GM19328 (cell line): ENCODE measurements around the gene DNMT1.
A peak's percentile ranks its signal among the peaks of the same experiment; 100 is the strongest.
"Not testable (repeated sequence)": the region's sequence is repeated elsewhere in the genome, so short reads cannot be mapped to it uniquely, and the experiment has no call there.

Experiments
- ATAC-seq: cut with Tn5 transposase; IDR thresholded peaks from one replicate; pipeline ENCODE4 v1.9.1; 2021; ENCODE audit warnings: mild to moderate bottlenecking, moderate library complexity; ENCODE audit not compliant: unreplicated experiment

Gene DNMT1

GRCh38 chr19:10222201-10222890, 27.6 kb upstream of the DNMT1 start:
- no peak for ATAC-seq

- ATAC-seq = no peak
These were observed 25.9 kb upstream of the DNMT1 start for GRCh38 chr19:10220695-10221094.

GRCh38 chr19:10219678-10220077, 24.9 kb upstream of the DNMT1 start:
- no peak for ATAC-seq

DNA sequence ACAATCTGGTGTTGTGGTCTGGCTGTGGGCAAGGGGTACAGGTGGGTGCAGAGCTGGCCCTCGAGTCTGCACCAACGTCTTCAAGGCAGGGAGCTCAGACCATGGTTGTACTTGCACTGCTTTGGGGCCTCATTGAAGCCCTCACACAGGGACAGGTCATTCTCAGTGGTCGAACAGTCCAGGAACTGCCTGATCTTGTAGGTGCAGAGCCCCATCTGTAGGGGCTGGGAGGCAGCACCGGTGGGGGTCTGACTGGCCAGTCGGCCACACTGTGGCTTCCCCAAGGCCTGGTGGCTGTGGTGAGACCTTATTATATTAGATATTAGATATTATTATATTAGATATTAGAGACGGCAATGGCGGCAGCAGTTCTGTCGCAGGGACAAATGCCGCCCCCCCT, 22.3 kb upstream of the DNMT1 start:
- no peak for ATAC-seq

DNA sequence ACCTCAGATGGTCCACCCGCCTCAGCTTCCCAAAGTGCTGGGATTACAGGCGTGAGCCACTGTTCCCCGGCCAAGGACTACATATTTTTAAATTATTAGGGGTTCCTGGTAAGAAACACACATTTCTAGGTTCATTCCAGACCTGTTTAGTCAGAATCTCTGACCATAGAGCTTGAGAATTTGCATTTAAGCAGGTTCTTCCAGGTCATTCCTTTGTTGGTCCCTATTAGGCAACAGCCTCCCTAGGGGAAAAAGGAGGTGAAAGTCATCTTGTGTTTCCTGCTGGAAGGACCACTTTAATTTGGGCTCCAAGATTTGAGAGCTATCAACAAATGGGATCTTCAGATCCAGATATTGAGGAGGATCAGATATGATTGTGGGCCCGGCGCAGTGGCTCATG, 20.0 kb upstream of the DNMT1 start:
- no peak for ATAC-seq

DNA sequence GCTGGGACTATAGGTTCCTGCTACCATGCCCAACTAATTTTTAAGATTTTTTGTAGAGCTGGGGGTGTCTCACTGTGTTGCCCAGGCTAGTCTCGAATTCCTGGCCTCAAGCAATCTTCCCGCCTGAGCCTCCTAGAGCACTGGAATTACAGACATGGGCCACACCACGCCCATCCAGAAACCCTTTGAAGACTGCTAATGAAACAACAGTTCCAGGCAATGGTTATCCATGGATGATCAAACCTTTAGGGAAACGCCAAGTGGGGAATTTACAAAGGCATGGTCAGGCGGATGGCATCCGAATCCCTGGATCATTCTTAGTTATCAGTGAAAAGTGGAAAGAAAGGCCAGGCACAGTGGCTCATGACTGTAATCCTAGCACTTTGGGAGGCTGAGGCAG, 16.9 kb upstream of the DNMT1 start:
- ATAC-seq = no peak

- no peak for ATAC-seq
These were observed 16.3 kb upstream of the DNMT1 start for GRCh38 chr19:10211061-10211460.

DNA sequence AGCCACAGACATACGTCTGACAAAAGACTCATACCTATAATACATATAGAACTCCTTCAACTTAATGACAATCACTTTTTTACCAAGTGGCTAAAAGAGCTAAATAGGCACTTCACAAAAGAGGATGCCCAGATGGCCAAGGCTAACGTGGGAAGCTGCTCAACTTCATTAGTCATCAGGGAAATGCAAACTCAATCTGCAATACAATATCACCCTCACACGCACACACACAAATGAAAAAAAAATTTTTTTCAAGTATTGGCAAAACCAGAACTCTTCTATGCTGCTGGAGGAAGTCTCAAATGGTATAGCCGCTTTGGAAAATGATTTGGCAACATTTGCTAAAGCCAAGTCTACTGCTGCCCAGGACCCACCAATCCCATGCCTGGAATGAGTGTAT, 14.6 kb upstream of the DNMT1 start:
- ATAC-seq = no peak

GRCh38 chr19:10207026-10207425, 12.3 kb upstream of the DNMT1 start:
- no peak for ATAC-seq

DNA sequence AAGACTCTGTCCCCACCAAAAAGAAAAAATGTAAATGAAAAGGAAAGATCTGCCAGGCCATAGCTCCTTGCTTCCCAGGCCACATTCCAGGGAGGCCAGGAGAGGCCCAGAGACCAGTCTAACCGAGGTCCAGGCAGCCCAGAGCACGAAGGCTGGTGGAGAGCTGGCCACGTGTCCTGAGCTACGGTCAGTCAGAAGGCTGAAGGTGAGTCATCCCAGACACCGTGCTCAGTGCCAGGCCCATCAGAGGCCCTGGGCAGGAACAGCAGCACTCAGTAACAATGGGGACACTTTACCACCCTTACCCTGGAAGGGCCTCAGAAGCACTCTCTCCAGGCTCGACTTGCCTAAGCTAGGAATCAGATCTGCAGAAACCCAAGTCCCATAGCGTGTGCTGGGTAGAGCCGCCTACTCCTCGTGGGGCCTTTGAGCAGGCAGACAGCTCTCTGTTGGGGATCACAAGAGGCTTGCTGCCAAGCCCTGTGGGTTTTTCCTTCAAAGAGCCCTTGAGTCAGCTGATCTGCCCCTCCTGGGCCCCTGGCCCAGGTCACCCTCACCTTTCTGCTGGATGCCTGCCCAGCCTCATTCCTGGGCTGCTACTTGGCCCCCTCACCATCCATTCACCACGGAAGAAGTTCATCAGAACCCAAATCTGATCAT, 11.6 kb upstream of the DNMT1 start:
- no peak for ATAC-seq

GRCh38 chr19:10205636-10206035, 10.9 kb upstream of the DNMT1 start:
- ATAC-seq = no peak

- no peak for ATAC-seq
These were observed 8.9 kb upstream of the DNMT1 start for GRCh38 chr19:10203686-10204085.

- no peak for ATAC-seq
These were observed 6.4 kb upstream of the DNMT1 start for GRCh38 chr19:10201176-10201575.

DNA sequence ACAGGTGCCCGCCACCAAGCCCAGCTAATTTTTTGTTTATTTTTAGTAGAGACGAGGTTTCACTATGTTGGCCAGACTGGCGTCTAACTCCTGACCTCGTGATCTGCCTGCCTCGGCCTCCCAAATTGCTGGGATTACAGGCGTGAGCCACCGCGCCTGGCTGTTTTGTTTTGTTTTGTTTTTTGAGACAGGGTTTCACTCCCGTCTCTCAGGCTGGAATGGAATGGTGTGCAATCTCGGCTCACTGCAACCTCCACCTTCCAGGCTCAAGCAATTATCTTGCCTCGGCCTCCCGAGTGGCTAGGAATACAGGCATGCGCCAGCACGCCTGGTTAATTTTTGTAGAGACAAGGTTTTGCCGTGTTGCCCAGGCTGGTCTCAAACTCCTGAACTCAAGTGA, 5.3 kb upstream of the DNMT1 start:
- ATAC-seq = not testable (repeated sequence)

GRCh38 chr19:10198889-10199644, 4.3 kb upstream of the DNMT1 start:
- not testable (repeated sequence) for ATAC-seq

DNA sequence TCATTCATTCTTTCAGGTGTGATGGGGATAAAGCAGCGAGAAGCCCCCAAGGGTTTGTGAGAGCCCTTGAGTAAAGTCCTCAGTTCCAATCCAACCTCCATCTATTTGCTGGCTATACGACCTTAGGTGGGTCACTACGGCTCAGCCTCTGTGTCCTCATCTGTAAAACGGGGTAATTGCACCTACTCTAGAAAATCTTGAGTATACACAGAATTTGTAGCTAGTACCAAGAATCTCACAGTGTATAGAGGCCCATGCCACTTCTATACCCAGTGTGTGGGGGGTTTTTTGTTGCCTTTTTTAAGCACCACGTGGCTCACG, 406 bp upstream of the DNMT1 start:
- ATAC-seq = no peak

- ATAC-seq = peak; percentile 12
These were observed 808 bp downstream of the DNMT1 start for GRCh38 chr19:10193790-10194499.

DNA sequence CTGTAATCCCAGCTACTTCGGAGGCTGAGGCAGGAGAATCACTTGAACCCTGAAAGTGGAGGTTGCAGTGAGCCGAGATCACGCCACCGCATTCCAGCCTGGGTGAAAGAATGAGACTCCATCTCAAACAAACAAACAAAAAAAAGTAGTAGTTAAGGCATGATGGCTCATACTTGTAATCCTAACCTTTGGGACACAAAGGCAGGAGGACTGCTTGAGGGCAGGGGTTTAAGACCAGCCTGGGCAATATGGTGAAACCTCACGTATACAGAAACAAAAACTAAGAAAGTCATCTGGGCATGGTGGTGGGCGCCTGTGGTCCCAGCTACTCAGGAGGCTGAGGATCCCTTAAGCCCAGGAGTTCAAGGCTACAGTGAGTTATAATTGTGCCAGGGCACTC, 1.8 kb downstream of the DNMT1 start:
- ATAC-seq = no peak

DNA sequence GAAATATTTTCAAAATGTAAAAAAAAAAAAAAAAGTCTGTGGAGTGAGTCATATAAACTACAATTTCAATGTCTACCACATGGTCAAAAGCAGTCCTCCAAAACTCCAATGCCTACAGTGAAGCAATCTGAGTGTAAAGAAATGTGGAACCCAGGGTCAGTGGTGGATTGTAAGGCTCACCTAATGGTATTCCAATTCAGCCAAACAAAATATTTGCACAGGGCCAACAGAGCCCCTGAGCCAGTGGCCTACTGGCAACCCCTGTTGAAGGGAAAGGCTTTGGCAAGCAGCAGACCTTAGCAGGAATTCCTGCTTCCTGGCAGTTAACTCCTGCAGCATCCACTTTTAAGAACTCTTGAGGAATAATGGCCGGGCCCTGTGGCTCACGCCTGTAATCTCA, 3.4 kb downstream of the DNMT1 start:
- ATAC-seq = no peak

DNA sequence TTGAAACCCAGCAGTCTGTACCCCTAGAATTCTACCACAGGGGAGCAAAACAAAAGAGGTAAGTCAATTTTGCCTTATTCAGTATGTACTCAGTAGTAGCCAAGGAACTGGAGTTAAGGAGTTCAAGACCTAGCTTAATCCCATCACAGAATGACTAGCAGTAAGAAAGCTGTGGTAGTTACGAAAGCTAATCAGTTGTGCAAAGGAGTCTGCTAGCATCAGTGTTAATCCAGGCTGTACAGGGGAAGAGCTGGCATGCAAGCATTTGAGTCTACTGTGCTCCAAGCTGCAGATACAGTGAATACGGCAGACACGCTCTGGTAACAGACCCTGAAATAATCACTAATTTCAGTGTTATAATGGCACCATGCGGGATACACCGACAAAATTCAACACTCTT, 4.7 kb downstream of the DNMT1 start:
- no peak for ATAC-seq

GRCh38 chr19:10189616-10190015, 5.1 kb downstream of the DNMT1 start:
- ATAC-seq = no peak

DNA sequence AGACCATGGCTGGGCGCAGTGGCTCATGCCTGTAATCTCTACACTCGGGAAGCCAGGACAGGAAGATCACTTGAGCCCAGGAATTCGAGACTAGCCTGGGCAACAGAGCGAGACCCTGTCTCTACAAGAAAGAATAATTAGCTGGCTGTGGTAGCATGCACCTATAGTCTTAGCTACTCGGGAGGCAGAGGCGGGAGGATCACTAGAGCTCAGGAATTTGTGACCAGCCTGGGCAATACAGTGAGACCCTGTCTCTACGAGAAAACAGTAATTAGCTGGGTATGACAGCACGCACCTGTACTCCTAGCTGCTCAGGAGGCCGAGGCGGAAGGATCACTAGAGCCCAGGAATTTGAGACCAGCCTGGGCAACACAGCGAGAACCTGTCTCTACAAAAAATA, 7.4 kb downstream of the DNMT1 start:
- no peak for ATAC-seq
